Measurements from ENCODE around the gene FAM200A.
"Not testable (repeated sequence)": the region's sequence is repeated elsewhere in the genome, so short reads cannot be mapped to it uniquely, and the experiment has no call there.

The FAM200A gene

DNA sequence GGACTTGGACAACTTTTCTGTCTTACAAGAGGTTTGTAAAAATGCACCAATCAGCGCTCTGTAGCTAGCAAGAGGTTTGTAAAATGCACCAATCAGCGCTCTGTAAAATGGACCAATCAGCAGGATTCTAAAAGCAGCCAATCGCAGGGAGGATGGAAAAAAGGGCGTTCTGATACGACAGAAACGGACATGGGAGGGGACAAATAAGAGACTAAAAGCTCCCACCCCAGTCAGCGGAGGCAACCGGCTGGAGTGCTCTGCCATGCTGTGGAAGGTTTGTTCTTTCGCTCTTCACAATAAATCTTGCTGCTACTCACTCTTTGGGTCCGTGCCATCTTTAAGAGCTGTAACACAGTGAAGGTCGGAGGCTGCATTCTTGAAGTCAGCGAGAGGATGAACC lies 50.7 kb downstream of the FAM200A start:
- not testable (repeated sequence) for H3K27ac ChIP-seq (ENCODE audit: extremely low read depth, low read depth, low read length); H3K9me3 ChIP-seq (ENCODE audit: control insufficient read depth, insufficient read depth, low read depth, low read length); H3K4me1 ChIP-seq (ENCODE audit: control insufficient read depth, insufficient read depth, low read length); H3K36me3 ChIP-seq (ENCODE audit: control insufficient read depth in 2 of 2, insufficient read depth in 1 of 2, low read length in 2 of 2); H3K4me3 ChIP-seq (ENCODE audit: low read depth, low read length)
- ChIA-PET CTCF (interaction anchor here (1.7 kb wide), 1 partner anchor 24 kb away, joined by 4 read pairs; no protein-coding TSS in a partner anchor), POLR2A (interaction anchor here (0.6 to 1.6 kb wide), 3 partner anchors 14 to 92 kb away, joined by 3 to 4 read pairs (median 3); partner anchors contain the start of genes BUD31 and PDAP1)
- TF ChIP-seq SP2 (tag by site-specific recombination; IDR thresholded peaks at IDR 0.05) = peak; percentile 76
- TF ChIP-seq SP3 (tag by site-specific recombination; IDR thresholded peaks at IDR 0.05) = peak; percentile 29; the same call in 1 of the 2 replicates

DNA sequence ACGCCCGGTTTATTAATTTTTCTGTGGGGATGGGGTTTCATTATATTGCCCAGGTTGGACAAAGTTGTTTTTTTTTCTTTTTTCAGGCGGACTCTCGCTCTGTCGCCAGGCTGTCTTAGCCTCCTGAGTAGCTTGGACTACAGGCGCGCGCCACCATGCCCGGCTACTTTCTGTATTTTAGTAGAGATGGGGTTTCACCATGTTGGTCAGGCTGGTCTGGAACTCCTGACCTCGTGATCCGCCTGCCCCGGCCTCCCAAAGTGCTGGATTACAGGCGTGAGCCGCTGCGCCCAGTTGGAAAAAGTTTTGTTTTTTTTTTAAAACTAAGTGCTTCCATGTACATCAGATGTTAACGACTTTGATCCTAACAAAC lies 51.3 kb downstream of the FAM200A start:
- Histone ChIP-seq H3K4me1 (ENCODE audit: control insufficient read depth, insufficient read depth, low read length) (no peaks in the 10 kb centered on the region), H3K4me3 (ENCODE audit: low read depth, low read length) (peak overlapping the region; percentile 93), H3K36me3 (ENCODE audit: control insufficient read depth in 2 of 2, insufficient read depth in 1 of 2, low read length in 2 of 2) (peaks cover 9 to 15% of the 10 kb centered on the region in 2 experiments; a peak in 2 of 3 replicates), H3K9me3 (ENCODE audit: control insufficient read depth, insufficient read depth, low read depth, low read length) (no peaks in the 10 kb centered on the region), H3K27ac (ENCODE audit: extremely low read depth, low read depth, low read length) (peak overlapping the region; percentile 60; the same call in 1 of the 2 replicates)
- POLR2A ChIA-PET = interaction anchor here (0.7 to 1.7 kb wide), 12 partner anchors 9 to 419 kb away, joined by 3 to 8 read pairs (median 4); partner anchors contain the start of genes FAM200A, PTCD1, TRIM4 and ZNF655
- CTCF ChIA-PET = interaction anchor here (1.7 kb wide), 1 partner anchor 24 kb away, joined by 4 read pairs; no protein-coding TSS in a partner anchor
- TF ChIP-seq, protein P1, sequence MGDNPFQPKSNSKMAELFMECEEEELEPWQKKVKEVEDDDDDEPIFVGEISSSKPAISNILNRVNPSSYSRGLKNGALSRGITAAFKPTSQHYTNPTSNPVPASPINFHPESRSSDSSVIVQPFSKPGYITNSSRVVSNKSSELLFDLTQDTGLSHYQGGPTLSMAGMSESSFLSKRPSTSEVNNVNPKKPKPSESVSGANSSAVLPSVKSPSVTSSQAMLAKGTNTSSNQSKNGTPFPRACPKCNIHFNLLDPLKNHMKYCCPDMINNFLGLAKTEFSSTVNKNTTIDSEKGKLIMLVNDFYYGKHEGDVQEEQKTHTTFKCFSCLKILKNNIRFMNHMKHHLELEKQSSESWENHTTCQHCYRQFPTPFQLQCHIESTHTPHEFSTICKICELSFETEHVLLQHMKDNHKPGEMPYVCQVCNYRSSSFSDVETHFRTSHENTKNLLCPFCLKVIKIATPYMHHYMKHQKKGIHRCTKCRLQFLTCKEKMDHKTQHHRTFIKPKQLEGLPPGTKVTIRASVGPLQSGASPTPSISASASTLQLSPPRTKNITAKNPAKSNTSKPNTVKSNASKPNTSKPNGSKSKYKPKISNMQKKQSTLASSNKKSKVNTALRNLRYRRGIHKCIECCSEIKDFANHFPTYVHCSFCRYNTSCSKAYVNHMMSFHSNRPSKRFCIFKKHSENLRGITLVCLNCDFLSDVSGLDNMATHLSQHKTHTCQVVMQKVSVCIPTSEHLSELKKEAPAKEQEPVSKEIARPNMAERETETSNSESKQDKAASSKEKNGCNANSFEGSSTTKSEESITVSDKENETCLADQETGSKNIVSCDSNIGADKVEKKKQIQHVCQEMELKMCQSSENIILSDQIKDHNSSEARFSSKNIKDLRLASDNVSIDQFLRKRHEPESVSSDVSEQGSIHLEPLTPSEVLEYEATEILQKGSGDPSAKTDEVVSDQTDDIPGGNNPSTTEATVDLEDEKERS (tag by site-specific recombination; IDR thresholded peaks at IDR 0.05) = 0 out of 2 replicates have a peak, but pooled peaks have one; percentile 46
- TF ChIP-seq ZNF2 (tag by site-specific recombination; IDR thresholded peaks at IDR 0.05) (no peak), ZNF335 (tag by site-specific recombination; conservative IDR thresholded peaks at IDR 0.05) (peak; percentile 19; the same call in 1 of the 2 replicates)

DNA sequence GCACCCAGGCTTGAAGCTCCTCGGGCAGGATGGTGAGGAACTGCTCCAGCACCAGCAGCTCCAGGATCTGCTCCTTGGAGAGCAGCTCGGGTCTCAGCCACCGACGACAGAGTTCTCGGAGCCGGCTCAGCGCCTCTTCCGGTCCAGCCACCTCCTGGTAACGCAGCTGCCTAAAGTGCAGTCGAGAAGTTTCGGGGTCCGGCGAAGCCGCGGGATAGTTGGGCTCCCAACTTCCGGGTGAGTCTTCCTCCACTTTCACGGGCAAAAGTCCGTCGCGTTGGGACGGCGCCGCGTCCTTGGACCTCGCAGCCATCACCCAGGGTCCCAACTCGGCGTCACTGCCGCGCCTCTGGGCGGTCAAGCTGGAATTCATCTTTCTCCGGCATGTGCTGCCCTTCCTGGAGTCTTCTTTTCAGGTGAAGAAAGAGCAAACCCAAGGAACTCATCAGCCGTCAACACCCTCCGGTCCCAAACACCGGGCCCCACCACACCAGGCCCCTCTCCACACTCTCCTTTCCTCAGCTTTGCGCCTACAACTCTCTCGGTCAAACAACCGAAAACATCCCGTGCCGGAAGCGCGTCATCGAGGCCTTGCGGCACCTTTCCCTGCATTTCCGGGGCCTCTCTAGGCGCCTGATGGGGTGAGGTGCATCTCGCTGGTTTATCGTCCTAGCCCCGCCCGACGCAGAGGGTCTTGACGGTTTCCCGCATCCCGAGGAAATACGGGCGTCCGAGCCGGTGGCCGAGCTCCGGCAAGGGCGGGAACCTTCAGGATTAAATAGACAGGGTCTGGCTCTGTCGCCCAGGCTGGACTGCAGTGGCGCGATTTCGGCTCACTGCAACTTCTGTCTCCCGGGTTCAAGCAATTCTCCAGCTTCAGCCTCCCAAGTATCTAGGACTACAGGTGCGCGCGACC lies 51.9 kb downstream of the FAM200A start, which contains the start of gene ZNF394:
Gene ZNF394 (minus strand): TSS at position 561 of the 916 bp plus-strand sequence. CDS start 188 bp downstream, at position 373.
- CTCF ChIA-PET = interaction anchor here (0.6 to 1.7 kb wide), 2 partner anchors 25 to 36 kb away, joined by 3 to 4 read pairs; no protein-coding TSS in a partner anchor
- Histone ChIP-seq H3K4me3 (ENCODE audit: low read depth, low read length) (peak within 1 kb of the TSS; percentile 93), H3K9me3 (ENCODE audit: control insufficient read depth, insufficient read depth, low read depth, low read length) (no peaks in the 10 kb centered on the region), H3K4me1 (ENCODE audit: control insufficient read depth, insufficient read depth, low read length) (no peaks in the 10 kb centered on the region), H3K27ac (ENCODE audit: extremely low read depth, low read depth, low read length) (peak within 1 kb of the TSS; percentile 60), H3K36me3 (ENCODE audit: control insufficient read depth in 2 of 2, insufficient read depth in 1 of 2, low read length in 2 of 2) (peaks cover 9 to 18% of the 10 kb centered on the region in 2 experiments; a peak in 2 of 3 replicates)
- POLR2A ChIA-PET = interaction anchor here (0.7 to 1.7 kb wide), 13 partner anchors 8 to 420 kb away, joined by 3 to 8 read pairs (median 4); partner anchors contain the start of genes FAM200A, PTCD1, TRIM4 and ZNF655
- peak; percentile 60; the same call in 1 of the 2 replicates for TF ChIP-seq ZNF2 (tag by site-specific recombination; IDR thresholded peaks at IDR 0.05)
- TF ChIP-seq GFI1B (tag by site-specific recombination; IDR thresholded peaks at IDR 0.05) = no peak
- no peak for TF ChIP-seq ZNF514 (tag by site-specific recombination; IDR thresholded peaks at IDR 0.05)
- TF ChIP-seq, protein P2, sequence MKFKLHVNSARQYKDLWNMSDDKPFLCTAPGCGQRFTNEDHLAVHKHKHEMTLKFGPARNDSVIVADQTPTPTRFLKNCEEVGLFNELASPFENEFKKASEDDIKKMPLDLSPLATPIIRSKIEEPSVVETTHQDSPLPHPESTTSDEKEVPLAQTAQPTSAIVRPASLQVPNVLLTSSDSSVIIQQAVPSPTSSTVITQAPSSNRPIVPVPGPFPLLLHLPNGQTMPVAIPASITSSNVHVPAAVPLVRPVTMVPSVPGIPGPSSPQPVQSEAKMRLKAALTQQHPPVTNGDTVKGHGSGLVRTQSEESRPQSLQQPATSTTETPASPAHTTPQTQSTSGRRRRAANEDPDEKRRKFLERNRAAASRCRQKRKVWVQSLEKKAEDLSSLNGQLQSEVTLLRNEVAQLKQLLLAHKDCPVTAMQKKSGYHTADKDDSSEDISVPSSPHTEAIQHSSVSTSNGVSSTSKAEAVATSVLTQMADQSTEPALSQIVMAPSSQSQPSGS (tag by site-specific recombination; IDR thresholded peaks at IDR 0.05; ENCODE audit: low read depth) = peak; percentile 40; the same call in 1 of the 2 replicates
- TF ChIP-seq KLF10 (tag by site-specific recombination; IDR thresholded peaks at IDR 0.05) = peak; percentile 28; the same call in 1 of the 2 replicates
- TF ChIP-seq ZSCAN30 (tag by site-specific recombination; IDR thresholded peaks at IDR 0.05) = no peak
- no peak for TF ChIP-seq ZFP3 (tag by site-specific recombination; IDR thresholded peaks at IDR 0.05; ENCODE audit: low read depth)
- TF ChIP-seq, protein P3, sequence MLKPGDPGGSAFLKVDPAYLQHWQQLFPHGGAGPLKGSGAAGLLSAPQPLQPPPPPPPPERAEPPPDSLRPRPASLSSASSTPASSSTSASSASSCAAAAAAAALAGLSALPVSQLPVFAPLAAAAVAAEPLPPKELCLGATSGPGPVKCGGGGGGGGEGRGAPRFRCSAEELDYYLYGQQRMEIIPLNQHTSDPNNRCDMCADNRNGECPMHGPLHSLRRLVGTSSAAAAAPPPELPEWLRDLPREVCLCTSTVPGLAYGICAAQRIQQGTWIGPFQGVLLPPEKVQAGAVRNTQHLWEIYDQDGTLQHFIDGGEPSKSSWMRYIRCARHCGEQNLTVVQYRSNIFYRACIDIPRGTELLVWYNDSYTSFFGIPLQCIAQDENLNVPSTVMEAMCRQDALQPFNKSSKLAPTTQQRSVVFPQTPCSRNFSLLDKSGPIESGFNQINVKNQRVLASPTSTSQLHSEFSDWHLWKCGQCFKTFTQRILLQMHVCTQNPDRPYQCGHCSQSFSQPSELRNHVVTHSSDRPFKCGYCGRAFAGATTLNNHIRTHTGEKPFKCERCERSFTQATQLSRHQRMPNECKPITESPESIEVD (tag by site-specific recombination; IDR thresholded peaks at IDR 0.05) = no peak
- peak; percentile 24 for TF ChIP-seq KLF9 (tag by site-specific recombination; IDR thresholded peaks at IDR 0.05; ENCODE audit: low read depth)
- TF ChIP-seq MYNN (tag by site-specific recombination; IDR thresholded peaks at IDR 0.05; ENCODE audit: borderline replicate concordance) = no peak
- peak; percentile 51; the same call in 1 of the 2 replicates for TF ChIP-seq ZNF660 (tag by site-specific recombination; IDR thresholded peaks at IDR 0.05)
- TF ChIP-seq, protein P4, sequence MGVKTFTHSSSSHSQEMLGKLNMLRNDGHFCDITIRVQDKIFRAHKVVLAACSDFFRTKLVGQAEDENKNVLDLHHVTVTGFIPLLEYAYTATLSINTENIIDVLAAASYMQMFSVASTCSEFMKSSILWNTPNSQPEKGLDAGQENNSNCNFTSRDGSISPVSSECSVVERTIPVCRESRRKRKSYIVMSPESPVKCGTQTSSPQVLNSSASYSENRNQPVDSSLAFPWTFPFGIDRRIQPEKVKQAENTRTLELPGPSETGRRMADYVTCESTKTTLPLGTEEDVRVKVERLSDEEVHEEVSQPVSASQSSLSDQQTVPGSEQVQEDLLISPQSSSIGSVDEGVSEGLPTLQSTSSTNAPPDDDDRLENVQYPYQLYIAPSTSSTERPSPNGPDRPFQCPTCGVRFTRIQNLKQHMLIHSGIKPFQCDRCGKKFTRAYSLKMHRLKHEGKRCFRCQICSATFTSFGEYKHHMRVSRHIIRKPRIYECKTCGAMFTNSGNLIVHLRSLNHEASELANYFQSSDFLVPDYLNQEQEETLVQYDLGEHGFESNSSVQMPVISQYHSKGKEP (tag by site-specific recombination; IDR thresholded peaks at IDR 0.05) = peak; percentile 92
- TF ChIP-seq, protein P5, sequence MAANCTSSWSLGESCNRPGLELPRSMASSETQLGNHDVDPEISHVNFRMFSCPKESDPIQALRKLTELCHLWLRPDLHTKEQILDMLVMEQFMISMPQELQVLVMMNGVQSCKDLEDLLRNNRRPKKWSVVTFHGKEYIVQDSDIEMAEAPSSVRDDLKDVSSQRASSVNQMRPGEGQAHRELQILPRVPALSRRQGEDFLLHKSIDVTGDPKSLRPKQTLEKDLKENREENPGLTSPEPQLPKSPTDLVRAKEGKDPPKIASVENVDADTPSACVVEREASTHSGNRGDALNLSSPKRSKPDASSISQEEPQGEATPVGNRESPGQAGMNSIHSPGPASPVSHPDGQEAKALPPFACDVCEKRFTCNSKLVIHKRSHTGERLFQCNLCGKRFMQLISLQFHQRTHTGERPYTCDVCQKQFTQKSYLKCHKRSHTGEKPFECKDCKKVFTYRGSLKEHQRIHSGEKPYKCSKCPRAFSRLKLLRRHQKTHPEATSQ (tag by site-specific recombination; IDR thresholded peaks at IDR 0.05) = no peak
- no peak for TF ChIP-seq ZNF311 (tag by site-specific recombination; IDR thresholded peaks at IDR 0.05; ENCODE audit: borderline replicate concordance)
